ENCODE results near the gene LARGE1.

The LARGE1 gene

DNA sequence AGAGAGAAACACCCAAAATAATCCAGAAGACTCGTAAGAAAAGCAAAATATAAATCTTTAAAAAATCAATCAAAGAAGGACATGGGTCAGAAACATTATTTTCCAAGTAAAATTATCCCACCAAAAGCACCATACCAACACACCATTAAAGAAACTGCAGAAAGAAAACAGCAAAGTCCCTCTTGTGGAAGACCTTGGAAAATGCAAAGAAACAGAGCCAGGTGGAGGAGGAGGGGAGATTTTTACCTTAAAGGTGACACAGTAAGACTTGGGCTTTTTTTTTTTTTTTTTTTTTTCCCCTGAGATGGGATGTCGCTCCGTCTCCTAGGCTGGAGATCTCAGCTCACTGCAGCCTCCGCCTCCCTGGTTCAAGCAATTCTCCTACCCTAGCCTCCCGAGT lies 123.8 kb downstream of the LARGE1 start:
- TF ChIP-seq, protein P1, sequence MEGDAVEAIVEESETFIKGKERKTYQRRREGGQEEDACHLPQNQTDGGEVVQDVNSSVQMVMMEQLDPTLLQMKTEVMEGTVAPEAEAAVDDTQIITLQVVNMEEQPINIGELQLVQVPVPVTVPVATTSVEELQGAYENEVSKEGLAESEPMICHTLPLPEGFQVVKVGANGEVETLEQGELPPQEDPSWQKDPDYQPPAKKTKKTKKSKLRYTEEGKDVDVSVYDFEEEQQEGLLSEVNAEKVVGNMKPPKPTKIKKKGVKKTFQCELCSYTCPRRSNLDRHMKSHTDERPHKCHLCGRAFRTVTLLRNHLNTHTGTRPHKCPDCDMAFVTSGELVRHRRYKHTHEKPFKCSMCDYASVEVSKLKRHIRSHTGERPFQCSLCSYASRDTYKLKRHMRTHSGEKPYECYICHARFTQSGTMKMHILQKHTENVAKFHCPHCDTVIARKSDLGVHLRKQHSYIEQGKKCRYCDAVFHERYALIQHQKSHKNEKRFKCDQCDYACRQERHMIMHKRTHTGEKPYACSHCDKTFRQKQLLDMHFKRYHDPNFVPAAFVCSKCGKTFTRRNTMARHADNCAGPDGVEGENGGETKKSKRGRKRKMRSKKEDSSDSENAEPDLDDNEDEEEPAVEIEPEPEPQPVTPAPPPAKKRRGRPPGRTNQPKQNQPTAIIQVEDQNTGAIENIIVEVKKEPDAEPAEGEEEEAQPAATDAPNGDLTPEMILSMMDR (IDR thresholded peaks at IDR 0.05; ENCODE audit: low read depth, low read length), result no peak
- H3K4me3 ChIP-seq (ENCODE audit: low read depth, low read length), result no peak overlapping the region

DNA sequence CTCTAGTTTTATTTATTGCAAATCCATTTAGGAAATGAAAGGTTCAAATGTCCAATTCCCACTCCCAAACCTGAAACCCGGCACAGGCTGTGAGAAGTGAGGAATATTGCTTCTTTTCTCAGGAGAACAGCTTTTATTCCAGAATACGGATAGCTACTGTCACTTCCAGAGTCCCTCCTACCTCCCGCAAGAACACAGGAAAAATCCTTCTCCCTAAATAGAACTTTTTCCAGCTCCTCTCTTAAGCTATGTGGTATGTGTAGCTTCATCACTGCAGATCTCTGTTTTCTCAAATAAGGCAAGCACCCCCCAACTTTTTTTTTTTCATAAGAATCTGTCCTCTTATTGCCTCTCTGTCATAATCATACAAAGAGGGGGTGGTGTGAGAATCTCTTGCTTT lies 126.8 kb downstream of the LARGE1 start:
- TF ChIP-seq, protein P1 (IDR thresholded peaks at IDR 0.05; ENCODE audit: low read depth, low read length), result no peak
- H3K4me3 ChIP-seq (ENCODE audit: low read depth, low read length), result no peak overlapping the region

DNA sequence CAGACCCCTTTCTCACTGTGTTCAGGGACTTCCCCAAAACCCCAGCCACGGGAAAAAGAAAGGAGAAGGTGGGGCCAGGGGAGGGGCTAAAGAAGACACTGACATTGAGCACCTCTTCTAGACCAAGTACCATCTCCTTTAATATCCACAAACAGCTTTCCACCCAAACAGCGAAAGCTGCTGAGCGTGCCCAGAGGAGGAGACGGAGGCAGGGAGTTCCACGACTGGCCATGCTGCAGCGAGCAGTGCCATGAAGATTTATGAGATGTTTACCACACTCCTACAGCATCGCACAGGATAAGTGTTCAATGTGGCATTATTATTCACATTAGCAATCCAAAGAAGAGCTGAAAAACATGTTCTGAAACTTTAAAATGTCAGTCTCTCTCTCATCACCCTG lies 127.4 kb downstream of the LARGE1 start:
- no peak overlapping the region for H3K4me3 ChIP-seq (ENCODE audit: low read depth, low read length)
- TF ChIP-seq, protein P1 (IDR thresholded peaks at IDR 0.05; ENCODE audit: low read depth, low read length), result no peak

DNA sequence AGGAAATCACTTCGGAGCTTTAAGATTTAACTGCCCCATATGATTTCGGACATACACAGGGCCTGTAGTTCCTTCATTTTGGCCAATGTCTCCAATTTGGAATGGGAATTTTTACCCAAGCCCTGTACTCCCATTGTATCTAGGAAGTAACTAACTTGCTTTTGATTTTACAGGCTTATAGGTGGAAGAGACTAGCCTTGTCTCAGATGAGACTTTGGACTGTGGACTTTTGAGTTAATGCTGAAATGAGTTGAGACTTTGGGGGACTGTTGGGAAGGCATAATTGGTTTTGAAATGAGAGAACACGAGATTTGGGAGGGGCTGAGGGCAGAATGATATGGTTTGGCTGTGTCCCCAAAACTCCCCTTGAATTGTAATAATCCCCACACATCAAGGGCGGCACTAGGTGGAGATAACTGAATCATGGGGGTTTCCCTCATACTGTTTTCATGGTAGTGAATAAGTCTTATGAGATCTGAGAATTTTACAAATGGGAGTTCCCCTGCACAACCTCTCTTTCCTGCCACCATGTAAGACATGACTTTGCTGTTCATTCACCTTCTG lies 130.5 kb downstream of the LARGE1 start:
- TF ChIP-seq, protein P1 (IDR thresholded peaks at IDR 0.05; ENCODE audit: low read depth, low read length), result no peak
- no peak overlapping the region for H3K4me3 ChIP-seq (ENCODE audit: low read depth, low read length)

DNA sequence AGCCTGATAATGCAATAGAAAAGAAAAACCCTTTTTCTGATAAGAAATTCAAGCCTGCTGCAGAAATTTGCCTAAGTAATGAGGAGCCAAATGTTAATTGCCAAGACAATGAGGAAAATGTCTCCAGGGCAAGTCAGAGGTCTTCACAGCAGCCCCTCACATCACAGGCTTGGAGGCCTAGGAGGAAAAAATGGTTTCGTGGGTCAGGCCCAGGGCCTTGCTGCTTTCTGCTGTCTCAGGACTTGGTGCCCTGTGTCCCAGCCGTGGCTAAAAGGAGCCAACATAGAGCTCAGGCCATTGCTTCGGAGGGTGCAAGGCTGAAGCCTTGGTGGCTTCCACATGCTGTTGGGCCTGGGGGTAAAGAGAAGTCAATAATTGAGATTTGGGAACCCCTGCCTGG lies 131.3 kb downstream of the LARGE1 start:
- TF ChIP-seq, protein P1 (IDR thresholded peaks at IDR 0.05; ENCODE audit: low read depth, low read length), result no peak
- no peak overlapping the region for H3K4me3 ChIP-seq (ENCODE audit: low read depth, low read length)

DNA sequence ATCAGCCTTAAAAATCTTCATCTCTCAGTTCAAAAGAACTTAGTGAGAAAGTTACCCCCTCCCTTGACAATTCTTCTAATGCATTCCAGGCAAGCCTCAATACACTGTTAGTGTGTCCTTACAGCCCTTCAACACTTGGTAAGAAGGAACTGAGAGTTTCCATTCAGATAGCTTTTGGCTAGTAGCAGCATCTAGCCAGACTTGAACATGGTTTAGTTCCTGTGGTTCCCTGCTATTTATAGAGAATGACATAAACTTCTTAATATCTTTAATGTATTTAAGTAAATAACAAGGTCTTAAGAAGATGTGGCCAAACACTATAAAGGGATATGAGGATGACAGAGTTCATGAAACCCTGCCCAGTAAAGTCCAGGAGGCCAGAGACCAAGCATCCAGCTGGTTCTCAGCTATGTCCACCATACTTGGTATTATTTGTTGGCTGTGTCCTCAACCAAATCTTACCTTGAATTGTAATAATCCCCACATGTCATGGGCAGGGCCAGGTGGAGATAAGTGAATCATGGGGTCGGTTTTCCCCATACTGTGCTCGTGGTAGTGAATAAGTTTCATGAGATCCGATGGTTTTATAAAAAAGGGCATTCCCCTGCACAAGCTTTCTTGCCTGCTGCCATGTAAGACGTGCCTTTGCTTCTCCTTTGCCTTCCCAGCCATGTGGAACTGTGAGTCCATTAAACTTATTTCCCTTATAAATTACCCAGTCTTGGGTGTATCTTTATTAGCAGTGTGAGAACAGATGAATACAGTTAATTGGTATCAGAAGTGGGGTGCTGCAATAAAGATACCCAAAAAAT lies 132.4 kb downstream of the LARGE1 start:
- TF ChIP-seq, protein P1 (IDR thresholded peaks at IDR 0.05; ENCODE audit: low read depth, low read length), result no peak
- no peak overlapping the region for H3K4me3 ChIP-seq (ENCODE audit: low read depth, low read length)

DNA sequence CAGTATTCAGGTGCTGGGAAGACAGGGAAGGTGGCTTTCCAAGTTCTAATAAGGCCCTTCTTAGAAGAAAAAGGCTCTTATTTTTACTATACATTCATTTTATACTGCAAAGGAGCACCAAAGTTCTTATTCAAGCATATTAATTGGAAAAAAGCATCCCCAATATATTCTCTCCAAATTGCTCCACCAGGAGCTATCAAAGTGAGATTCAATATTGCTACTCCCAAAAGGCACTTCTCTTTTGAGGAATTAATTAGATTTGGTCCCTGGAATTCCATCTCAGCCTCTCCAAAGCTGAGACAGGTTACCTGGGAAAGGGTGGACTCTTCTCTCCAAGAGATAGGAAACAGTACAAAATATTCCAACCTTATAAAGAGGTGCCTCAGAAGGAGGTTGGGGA lies 134.1 kb downstream of the LARGE1 start:
- H3K4me3 ChIP-seq (ENCODE audit: low read depth, low read length), result no peak overlapping the region
- TF ChIP-seq, protein P1 (IDR thresholded peaks at IDR 0.05; ENCODE audit: low read depth, low read length), result no peak
